Activated naive CD4-positive, alpha-beta T cell treated with anti-CD3 and anti-CD28 coated beads, Interleukin-2, amount 10 ng/mL, durations not matched to agents 7 days and 5 days (primary cell): ENCODE data around the gene THBS1.

Experiments used
- CTCF ChIA-PET: fragments of 350-600 bp; sonication (Branson Sonifier 250); formaldehyde crosslinking; loops from one replicate; lab custom pipeline; 2021; ENCODE audit warnings: antibody characterized with exemption; lab: Charles Lee
- DNase-seq: peaks from one replicate; pipeline ENCODE4 v3.0.0-alpha.2; 2020
- H3K27ac Mint-ChIP-seq: one replicate; pipeline ENCODE4 v1.8.0; 2021; ENCODE audit warnings: mild to moderate bottlenecking, moderate library complexity, mixed read lengths
- H3K27me3 Mint-ChIP-seq: one replicate; pipeline ENCODE4 v1.8.0; 2021; ENCODE audit warnings: mild to moderate bottlenecking, mixed read lengths
- H3K36me3 Mint-ChIP-seq: one replicate; pipeline ENCODE4 v1.8.0; 2021; ENCODE audit warnings: mixed read lengths
- H3K4me1 Mint-ChIP-seq: one replicate; pipeline ENCODE4 v1.8.0; 2021; ENCODE audit warnings: mixed read lengths
- H3K4me3 Mint-ChIP-seq: one replicate; pipeline ENCODE4 v1.8.0; 2021; ENCODE audit warnings: mild to moderate bottlenecking, moderate library complexity, mixed read lengths
- H3K9me3 Mint-ChIP-seq: one replicate; pipeline ENCODE4 v1.8.0; 2021; ENCODE audit warnings: mixed read lengths

The THBS1 gene

DNA sequence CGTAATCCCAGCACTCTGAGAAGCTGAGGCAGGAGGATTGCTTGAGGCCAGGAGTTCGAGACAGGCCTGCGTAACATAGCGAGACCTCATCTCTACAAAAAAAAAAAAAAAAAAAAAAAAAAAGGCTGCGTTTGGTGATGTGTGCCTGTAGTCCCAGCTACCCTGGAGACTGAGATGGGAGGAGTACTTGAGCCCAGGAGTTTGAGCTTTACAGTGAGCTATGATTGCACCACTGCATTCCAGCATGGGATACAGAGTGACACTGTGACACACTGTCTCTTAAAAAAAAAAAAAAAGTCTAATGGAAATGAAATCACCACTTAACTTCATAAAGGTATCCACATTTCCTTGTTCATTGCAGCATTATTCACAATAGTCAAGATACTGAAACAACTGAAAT, 65.5 kb downstream of the THBS1 start:
- DNase-seq, result no peak
- H3K4me3 Mint-ChIP-seq, result no peak overlapping the region
- peaks cover 36% of the 10 kb centered on the region for H3K27me3 Mint-ChIP-seq
- CTCF ChIA-PET, result no interaction called here
- no peaks in the 10 kb centered on the region for H3K36me3 Mint-ChIP-seq
- H3K9me3 Mint-ChIP-seq, result no peaks in the 10 kb centered on the region
- H3K27ac Mint-ChIP-seq, result no peak overlapping the region
- peaks cover 6% of the 10 kb centered on the region for H3K4me1 Mint-ChIP-seq
